CD4-positive, alpha-beta T cell treated with Interleukin-6 at 100 ng/mL for 8 hours (primary cell): Measurements from ENCODE around the gene NOVA2.

ENCODE experiments used
- DNase-seq: peaks from one replicate; pipeline ENCODE4 v3.0.0-alpha.2; 2020; ENCODE audit warnings: mixed read lengths, low spot score

NOVA2 gene

GRCh38 chr19:46000491-46001246 is 27.0 kb upstream of the NOVA2 start:
- DNase-seq, result peak; percentile 82

- no peak for DNase-seq
Measured at GRCh38 chr19:45999653-46000121, 26.0 kb upstream of the NOVA2 start.

DNA sequence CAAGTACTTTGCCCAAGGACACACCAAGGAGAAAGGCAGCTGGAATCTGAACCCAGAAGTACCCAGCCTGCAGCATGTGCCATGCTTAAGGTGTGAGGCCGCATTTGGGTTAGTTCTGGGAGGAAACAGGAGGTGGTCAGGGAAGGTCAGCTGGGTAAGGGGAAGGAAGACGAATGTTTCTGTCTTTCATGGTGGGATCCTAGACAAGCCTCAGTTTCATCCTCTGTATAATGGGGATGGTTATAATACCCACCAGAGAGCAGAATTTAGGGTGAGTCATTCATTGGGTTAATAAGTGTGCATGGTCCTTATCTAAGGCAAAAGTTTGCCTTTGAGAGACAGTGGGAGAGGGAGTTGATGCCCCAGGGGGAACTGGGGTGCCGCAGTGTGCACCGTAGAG is 25.2 kb upstream of the NOVA2 start:
- DNase-seq, result no peak

GRCh38 chr19:45996933-45997332 is 23.3 kb upstream of the NOVA2 start:
- DNase-seq, result no peak

DNA sequence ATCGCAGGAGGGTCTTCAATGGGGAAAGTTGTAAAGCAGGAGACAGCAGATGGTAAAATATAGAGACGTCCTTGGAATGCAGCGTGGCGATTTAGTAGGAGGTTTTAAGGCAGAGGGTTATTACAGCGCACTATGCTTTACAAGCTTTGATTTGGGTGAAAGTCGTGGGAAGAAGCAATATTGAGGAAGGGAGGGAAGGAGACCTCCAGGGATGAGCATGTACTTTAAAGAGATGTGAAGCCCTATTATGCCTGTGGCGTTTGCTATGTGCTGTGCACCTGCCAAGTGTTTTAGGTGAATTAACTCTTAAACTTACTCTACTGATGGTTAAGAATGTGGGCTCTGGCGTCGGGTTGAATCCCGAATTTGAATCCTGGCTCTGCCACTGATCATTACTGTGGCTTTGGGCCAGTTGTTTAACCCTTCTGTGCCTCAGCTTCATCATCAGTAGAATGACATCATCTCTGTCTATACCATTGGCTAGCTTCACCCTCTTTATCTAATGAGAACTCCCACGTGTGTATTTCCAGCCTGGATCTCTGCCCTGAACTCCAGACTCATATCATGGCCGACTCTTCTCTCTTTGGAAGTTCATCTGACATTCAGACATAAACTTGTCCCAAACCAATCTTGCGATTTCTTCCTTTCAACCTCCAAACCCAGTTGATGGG is 22.2 kb upstream of the NOVA2 start:
- no peak for DNase-seq

- peak; percentile 99 for DNase-seq
Measured at GRCh38 chr19:45994998-45995714, 21.5 kb upstream of the NOVA2 start, which contains the start of gene CCDC61. TSS of gene CCDC61 (plus strand) at chr19:45995467. CDS start at chr19:46003019, 7,552 bp downstream.

DNA sequence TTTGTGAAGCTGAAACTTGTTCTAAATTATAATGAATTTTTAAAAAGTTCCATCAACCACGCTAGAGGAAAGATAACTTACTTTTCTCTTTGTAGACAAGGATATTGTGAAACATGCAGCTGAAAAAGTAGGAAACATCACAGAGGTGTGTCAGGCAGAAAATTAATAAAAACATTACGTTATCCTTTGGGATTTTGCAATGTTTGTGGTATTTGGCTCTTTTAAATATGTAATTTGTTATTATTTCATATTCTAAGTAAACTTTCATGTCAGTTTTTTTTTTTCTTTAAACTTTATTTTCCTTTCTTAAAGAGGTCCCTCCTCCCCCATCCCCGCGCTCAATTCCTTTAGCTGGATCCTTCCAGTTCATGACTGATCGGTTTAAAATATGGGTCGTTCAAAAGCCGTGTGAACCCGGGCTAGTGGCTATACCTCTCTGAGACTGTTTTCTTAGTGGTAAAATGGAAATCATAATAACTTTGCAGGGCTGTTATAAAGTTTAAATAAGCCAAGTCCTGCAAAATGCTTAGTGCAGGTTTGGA is 20.9 kb upstream of the NOVA2 start:
- DNase-seq, result no peak

- DNase-seq, result no peak
Measured at GRCh38 chr19:45990113-45990728, 16.6 kb upstream of the NOVA2 start.

- no peak for DNase-seq
Measured at GRCh38 chr19:45985321-45985720, 11.7 kb upstream of the NOVA2 start.

DNA sequence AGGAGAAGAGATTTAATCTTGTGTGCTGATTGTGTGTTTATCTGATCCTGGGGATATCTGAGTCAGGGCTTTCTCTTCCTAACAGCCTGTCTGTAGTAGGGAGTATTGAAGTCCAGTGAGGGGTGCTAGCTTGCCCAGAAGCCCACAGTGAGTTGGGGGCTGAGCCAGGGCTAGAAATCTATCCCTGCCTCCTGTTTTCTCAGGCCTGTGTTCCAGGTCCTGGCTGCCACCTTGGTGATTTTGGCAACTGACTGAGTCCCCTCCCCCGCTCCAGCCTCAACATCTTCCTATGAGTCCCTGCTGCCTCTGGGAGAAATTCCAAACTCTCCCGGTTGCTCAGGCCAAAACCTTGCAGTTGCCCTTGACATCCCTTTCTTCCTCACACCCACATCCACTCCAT is 7.7 kb upstream of the NOVA2 start:
- no peak for DNase-seq

GRCh38 chr19:45978156-45978555 is 4.5 kb upstream of the NOVA2 start:
- no peak for DNase-seq

DNA sequence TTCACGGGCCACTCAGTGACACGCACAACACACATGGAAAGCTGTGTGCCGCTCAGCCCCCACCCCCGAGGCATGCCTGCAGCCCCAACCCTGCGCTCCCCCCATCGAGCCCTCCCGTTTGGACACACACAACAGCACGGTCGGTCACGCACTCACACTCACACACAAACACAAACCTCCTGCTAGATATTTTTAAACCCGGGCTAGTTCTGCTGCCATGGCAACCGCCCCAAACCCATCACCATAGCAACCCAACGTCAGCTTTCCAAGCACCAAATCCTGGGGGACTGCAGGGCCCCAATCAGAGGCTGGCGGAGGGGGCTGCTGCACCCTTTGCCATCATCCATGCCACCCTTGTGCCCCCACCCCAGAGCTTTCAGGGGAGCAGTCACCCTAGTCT is 2.5 kb upstream of the NOVA2 start:
- no peak for DNase-seq

- no peak for DNase-seq
Measured at GRCh38 chr19:45975306-45976070, 1.8 kb upstream of the NOVA2 start.

- DNase-seq, result no peak
Measured at GRCh38 chr19:45972947-45973540, 621 bp downstream of the NOVA2 start.

GRCh38 chr19:45972081-45972946 is 1.4 kb downstream of the NOVA2 start:
- DNase-seq, result peak; percentile 3

DNA sequence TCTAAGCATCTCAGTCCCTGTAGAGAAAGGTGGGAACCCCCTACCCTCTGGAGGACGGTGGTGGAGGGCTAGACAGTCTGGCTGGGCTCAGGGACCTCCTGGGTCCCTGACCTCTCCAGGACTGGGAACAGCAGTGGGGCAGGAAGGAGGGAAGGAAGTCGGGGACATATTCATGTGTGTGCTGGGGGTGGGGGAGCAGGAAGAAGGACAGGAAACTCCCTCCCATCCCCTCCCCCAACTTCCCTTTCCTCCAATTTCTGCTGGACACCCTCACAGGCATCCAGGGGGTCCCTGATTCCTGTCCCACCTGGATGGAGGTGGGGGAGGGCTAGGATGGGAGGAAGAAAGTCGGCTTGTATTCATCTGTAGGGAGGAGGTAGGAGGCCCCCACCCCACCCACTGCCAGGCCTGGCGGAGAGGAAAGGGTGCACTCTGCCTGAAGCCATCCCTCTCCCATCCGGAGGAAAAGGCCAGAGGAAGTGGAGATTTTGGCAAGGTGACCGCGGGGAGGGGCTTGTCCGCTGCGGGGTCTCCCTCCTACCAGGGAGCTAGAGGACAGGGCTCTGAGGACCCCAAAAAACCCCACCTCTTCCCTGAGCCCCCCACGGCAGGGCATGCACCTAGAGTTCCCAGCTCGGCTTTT is 2.3 kb downstream of the NOVA2 start:
- no peak for DNase-seq

GRCh38 chr19:45969676-45970075 is 4.0 kb downstream of the NOVA2 start:
- no peak for DNase-seq

- no peak for DNase-seq
Measured at GRCh38 chr19:45968626-45969025, 5.0 kb downstream of the NOVA2 start.

GRCh38 chr19:45967246-45967645 is 6.4 kb downstream of the NOVA2 start:
- no peak for DNase-seq
